Neural progenitor cell (in vitro differentiated cells): ENCODE data around the gene FAM131C. TPM values are rescaled to one million over a fixed set of nuclear protein-coding genes. Genes with fewer than 3 reads are reported as not detected.

Experiments used
- DNase-seq: peaks from one replicate; pipeline ENCODE4 v3.0.0-alpha.2; 2016; ENCODE audit warnings: low spot score
- H2AFZ ChIP-seq: fragments of 200-600 bp; sonication (generic); replicated peaks from 2 replicates; pipeline ENCODE4 v1.6.1; 2016; ENCODE audit warnings: antibody characterized with exemption
- H3F3A ChIP-seq: fragments of 200-600 bp; sonication (generic); 2 replicates; pipeline ENCODE4 v1.6.1; 2016; ENCODE audit warnings: antibody characterized with exemption, low read depth
- H3K27ac ChIP-seq: fragments of 200-600 bp; sonication (generic); 2 replicates; pipeline ENCODE4 v1.5.1; 2016; ENCODE audit warnings: mild to moderate bottlenecking
- H3K27me3 ChIP-seq: fragments of 200-600 bp; sonication (generic); 2 replicates; pipeline ENCODE4 v1.6.1; 2016; ENCODE audit warnings: mild to moderate bottlenecking, moderate library complexity
- H3K36me3 ChIP-seq: fragments of 200-600 bp; sonication (generic); 2 replicates; pipeline ENCODE4 v1.5.1; 2016
- H3K4me1 ChIP-seq: fragments of 200-600 bp; sonication (generic); 2 replicates; pipeline ENCODE4 v1.6.1; 2016; ENCODE audit warnings: mixed run types
- H3K4me2 ChIP-seq: fragments of 200-600 bp; sonication (generic); 2 replicates; pipeline ENCODE4 v1.6.1; 2016
- H3K4me3 ChIP-seq: fragments of 200-600 bp; sonication (generic); 2 replicates; pipeline ENCODE4 v1.5.1; 2016
- H3K79me2 ChIP-seq: fragments of 200-600 bp; sonication (generic); 2 replicates; pipeline ENCODE4 v1.6.1; 2016; ENCODE audit warnings: low read depth
- H3K9ac ChIP-seq: fragments of 200-600 bp; sonication (generic); 2 replicates; pipeline ENCODE4 v1.6.1; 2016
- H3K9me3 ChIP-seq: fragments of 200-600 bp; sonication (generic); 2 replicates; pipeline ENCODE4 v1.5.1; 2016; ENCODE audit warnings: low read depth
- H4K20me1 ChIP-seq: fragments of 200-600 bp; sonication (generic); 2 replicates; pipeline ENCODE4 v1.6.1; 2016; ENCODE audit warnings: low read depth
- H3K27ac Mint-ChIP-seq: 3 replicates; pipeline ENCODE4 v1.8.0; 2021; ENCODE audit warnings: mixed read lengths
- H3K27me3 Mint-ChIP-seq: 2 replicates; pipeline ENCODE4 v1.8.0; 2022; ENCODE audit warnings: low read depth, mild to moderate bottlenecking, inconsistent platforms, moderate library complexity, mixed read lengths; ENCODE audit not compliant: insufficient read depth
- H3K36me3 Mint-ChIP-seq: 3 replicates; pipeline ENCODE4 v1.8.0; 2021; ENCODE audit warnings: mixed read lengths
- H3K4me1 Mint-ChIP-seq: 3 replicates; pipeline ENCODE4 v1.8.0; 2021; ENCODE audit warnings: mixed read lengths
- H3K4me3 Mint-ChIP-seq: 3 replicates; pipeline ENCODE4 v1.8.0; 2021; ENCODE audit warnings: mild to moderate bottlenecking, moderate library complexity, mixed read lengths
- H3K9me3 Mint-ChIP-seq: 3 replicates; pipeline ENCODE4 v1.8.0; 2020; ENCODE audit warnings: mixed read lengths
- EZH2 ChIP-seq: fragments of 200-600 bp; sonication (generic); IDR thresholded peaks from 2 replicates; pipeline ENCODE4 v1.6.1; 2017; ENCODE audit warnings: antibody characterized with exemption, mild to moderate bottlenecking, moderate library complexity
- EZH2phosphoT487 ChIP-seq: fragments of 200-600 bp; sonication (generic); IDR thresholded peaks from 2 replicates; pipeline ENCODE4 v1.6.1; 2017; ENCODE audit warnings: antibody characterized with exemption
- total RNA-seq: library from RNA; depleted of rRNA; stranded (reverse); fragments of >200 nt; gene quantifications from 2 replicates; pipeline ENCODE4 v1.2.3, GENCODE V29; 2015; ENCODE audit warnings: low replicate concordance
- TF ChIP-seq, protein P1 (sequence below): fragments of 200-600 bp; sonication (generic); IDR thresholded peaks from 2 replicates; pipeline ENCODE4 v1.5.1; 2017; ENCODE audit warnings: antibody characterized with exemption, mild to moderate bottlenecking

Gene FAM131C
- total RNA-seq, 1 donor from 2014 or later, result 0.13 TPM

DNA sequence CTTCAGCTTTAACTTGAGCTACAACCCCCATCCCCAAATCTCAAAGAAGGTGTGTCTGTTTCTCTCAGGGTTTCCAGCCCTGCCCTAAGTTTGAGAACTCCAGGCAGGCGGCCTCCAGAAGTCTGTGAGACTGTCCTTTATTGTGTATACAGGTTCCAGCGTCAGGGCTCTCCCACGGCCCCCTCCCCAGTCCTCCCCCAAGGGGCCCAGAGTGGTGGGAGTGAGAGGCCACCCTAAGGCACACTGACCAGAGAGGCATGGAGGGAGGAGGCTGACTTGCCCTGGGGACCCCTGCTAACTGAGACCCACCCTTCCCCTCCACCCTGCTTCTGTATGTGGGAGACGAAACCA is 59.6 kb downstream of the FAM131C start:
- H3K36me3 ChIP-seq, result no peaks in the 10 kb centered on the region
- H3K79me2 ChIP-seq, result no peaks in the 10 kb centered on the region
- H3K27ac ChIP-seq, result no peak overlapping the region
- peaks cover 27% of the 10 kb centered on the region for H3K4me1 Mint-ChIP-seq
- H3K36me3 Mint-ChIP-seq, result no peaks in the 10 kb centered on the region
- peak overlapping the region; percentile 21 for H3K4me3 Mint-ChIP-seq
- H3F3A ChIP-seq, result no peaks in the 10 kb centered on the region
- H3K9ac ChIP-seq, result no peak overlapping the region
- H3K27me3 Mint-ChIP-seq, result peaks cover 14% of the 10 kb centered on the region
- no peak for DNase-seq
- peaks cover 3% of the 10 kb centered on the region for H4K20me1 ChIP-seq
- H3K4me2 ChIP-seq, result no peak overlapping the region
- H3K27me3 ChIP-seq, result peaks cover 46% of the 10 kb centered on the region
- H3K27ac Mint-ChIP-seq, result no peak overlapping the region
- no peak for TF ChIP-seq EZH2phosphoT487
- TF ChIP-seq, protein P1, sequence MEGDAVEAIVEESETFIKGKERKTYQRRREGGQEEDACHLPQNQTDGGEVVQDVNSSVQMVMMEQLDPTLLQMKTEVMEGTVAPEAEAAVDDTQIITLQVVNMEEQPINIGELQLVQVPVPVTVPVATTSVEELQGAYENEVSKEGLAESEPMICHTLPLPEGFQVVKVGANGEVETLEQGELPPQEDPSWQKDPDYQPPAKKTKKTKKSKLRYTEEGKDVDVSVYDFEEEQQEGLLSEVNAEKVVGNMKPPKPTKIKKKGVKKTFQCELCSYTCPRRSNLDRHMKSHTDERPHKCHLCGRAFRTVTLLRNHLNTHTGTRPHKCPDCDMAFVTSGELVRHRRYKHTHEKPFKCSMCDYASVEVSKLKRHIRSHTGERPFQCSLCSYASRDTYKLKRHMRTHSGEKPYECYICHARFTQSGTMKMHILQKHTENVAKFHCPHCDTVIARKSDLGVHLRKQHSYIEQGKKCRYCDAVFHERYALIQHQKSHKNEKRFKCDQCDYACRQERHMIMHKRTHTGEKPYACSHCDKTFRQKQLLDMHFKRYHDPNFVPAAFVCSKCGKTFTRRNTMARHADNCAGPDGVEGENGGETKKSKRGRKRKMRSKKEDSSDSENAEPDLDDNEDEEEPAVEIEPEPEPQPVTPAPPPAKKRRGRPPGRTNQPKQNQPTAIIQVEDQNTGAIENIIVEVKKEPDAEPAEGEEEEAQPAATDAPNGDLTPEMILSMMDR, result no peak
- no peak for TF ChIP-seq EZH2
- no peaks in the 10 kb centered on the region for H3K9me3 ChIP-seq
- no peaks in the 10 kb centered on the region for H3K9me3 Mint-ChIP-seq
- no peak overlapping the region for H3K4me3 ChIP-seq
- H2AFZ ChIP-seq, result no peak overlapping the region
- H3K4me1 ChIP-seq, result peaks cover 9% of the 10 kb centered on the region

DNA sequence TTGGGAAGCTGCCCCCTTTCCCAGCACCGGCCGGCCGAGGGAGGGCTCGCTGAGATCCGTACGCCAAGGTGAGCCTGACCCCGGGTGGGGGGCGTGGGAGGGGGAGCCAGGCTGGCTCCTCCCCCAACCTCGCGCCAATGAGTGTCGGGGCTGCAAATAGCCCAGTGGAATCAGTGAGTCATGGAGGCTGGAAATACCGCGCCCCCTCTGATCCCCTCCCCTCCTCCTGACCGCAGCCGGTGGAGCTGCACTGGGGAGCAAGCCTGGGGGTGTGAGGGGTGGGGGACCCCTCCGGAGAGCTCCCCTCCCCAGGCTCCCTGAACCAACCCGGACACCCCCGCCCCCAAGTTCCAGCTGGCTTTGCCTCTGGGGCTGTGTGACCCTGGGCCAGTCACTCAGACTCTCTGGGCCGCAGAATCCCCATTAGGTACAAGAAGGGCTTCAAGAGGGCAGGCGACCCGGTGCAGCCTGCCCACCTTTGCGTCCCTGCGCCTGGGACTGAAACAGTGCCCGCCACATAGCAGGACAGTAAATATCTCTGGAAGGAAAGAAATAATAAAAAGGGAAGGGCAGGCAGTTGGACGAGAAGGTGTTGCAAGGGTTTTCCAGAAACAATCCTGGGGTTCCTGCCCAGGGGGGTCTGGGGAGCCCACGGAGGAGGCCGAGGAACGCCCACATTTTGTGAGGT is 60.1 kb downstream of the FAM131C start:
- Histone ChIP-seq H4K20me1 (peaks cover 3% of the 10 kb centered on the region), H3K27ac (no peak overlapping the region), H3K9me3 (no peaks in the 10 kb centered on the region), H3K36me3 (no peaks in the 10 kb centered on the region), H3K4me3 (peak overlapping the region; percentile 40), H3K79me2 (no peaks in the 10 kb centered on the region), H3K4me1 (peaks cover 9% of the 10 kb centered on the region), H3K27me3 (peaks cover 46% of the 10 kb centered on the region), H3K9ac (no peak overlapping the region), H2AFZ (no peak overlapping the region), H3F3A (no peaks in the 10 kb centered on the region), H3K4me2 (peak overlapping the region; percentile 78)
- peak; percentile 51 for DNase-seq
- TF ChIP-seq, protein P1, result no peak
- no peak for TF ChIP-seq EZH2
- TF ChIP-seq EZH2phosphoT487, result no peak
- no peaks in the 10 kb centered on the region for H3K9me3 Mint-ChIP-seq
- peaks cover 14% of the 10 kb centered on the region for H3K27me3 Mint-ChIP-seq
- H3K4me3 Mint-ChIP-seq, result peak overlapping the region; percentile 21
- H3K36me3 Mint-ChIP-seq, result no peaks in the 10 kb centered on the region
- peaks cover 22% of the 10 kb centered on the region for H3K4me1 Mint-ChIP-seq
- H3K27ac Mint-ChIP-seq, result no peak overlapping the region

DNA sequence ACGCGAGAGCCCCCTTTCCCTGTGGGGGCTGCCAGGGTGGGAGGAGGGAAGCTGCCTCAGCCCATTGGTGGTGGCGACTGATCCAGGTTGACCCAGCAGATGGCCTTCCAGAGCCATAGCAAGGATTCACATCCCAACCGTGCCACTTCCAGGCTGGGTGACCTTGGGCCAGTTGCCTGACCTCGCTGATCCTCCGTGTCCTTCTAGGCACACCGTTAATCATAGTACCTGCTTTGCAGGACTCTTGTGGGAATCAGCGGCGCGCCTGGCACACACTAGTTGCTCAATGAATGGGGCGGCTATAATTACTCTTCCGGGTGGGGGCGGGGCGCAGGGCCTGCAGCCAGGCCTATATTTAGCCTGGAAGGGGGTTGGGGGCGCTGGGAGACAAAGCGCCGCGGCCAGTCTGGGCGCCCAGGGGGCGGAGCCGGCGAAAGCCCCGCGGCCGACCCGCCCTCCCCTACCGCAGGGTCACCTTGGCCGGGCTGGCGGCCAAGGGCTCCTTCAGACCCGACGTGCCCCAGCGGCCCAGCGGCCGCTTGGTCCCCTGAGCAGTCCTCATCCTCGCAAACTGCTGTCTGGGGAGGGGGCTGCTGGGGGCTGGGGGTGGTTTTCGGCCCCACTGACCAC is 60.7 kb downstream of the FAM131C start:
- Histone ChIP-seq H3K27ac (no peak overlapping the region), H3F3A (no peaks in the 10 kb centered on the region), H3K9ac (no peak overlapping the region), H3K4me1 (peaks cover 9% of the 10 kb centered on the region), H3K4me2 (peak overlapping the region; percentile 78), H3K9me3 (no peaks in the 10 kb centered on the region), H3K27me3 (peaks cover 51% of the 10 kb centered on the region), H3K36me3 (no peaks in the 10 kb centered on the region), H3K4me3 (peak overlapping the region; percentile 40), H4K20me1 (peaks cover 3% of the 10 kb centered on the region), H3K79me2 (no peaks in the 10 kb centered on the region), H2AFZ (no peak overlapping the region)
- Mint-ChIP-seq H3K27ac (no peak overlapping the region), H3K9me3 (no peaks in the 10 kb centered on the region), H3K27me3 (peaks cover 14% of the 10 kb centered on the region), H3K4me3 (peak overlapping the region; percentile 21), H3K36me3 (no peaks in the 10 kb centered on the region), H3K4me1 (peaks cover 17% of the 10 kb centered on the region)
- DNase-seq, result peak; percentile 72
- TF ChIP-seq, protein P1, result no peak
- peak; percentile 38 for TF ChIP-seq EZH2
- TF ChIP-seq EZH2phosphoT487, result no peak
